Loucy (cell line): ENCODE data around the gene FAM170A.

Experiments used
- H2AFZ ChIP-seq: fragments of 200-600 bp; sonication (generic); 2 replicates; pipeline ENCODE4 v1.6.0; 2016; ENCODE audit warnings: antibody characterized with exemption, mild to moderate bottlenecking, low read length, moderate library complexity
- H3F3A ChIP-seq: fragments of 200-600 bp; 2 replicates; pipeline ENCODE4 v1.6.0; 2016; ENCODE audit warnings: antibody characterized with exemption, low read depth, mild to moderate bottlenecking
- H3K27me3 ChIP-seq: fragments of 200-600 bp; sonication (generic); 2 replicates; pipeline ENCODE4 v1.6.1; 2014; ENCODE audit warnings: low read length, mild to moderate bottlenecking; ENCODE audit not compliant: insufficient read depth, poor library complexity, severe bottlenecking
- H3K36me3 ChIP-seq: fragments of 200-600 bp; sonication (generic); 2 replicates; pipeline ENCODE4 v1.6.1; 2016; ENCODE audit warnings: low read length; ENCODE audit not compliant: insufficient read depth
- H3K4me1 ChIP-seq: fragments of 200-600 bp; sonication (generic); 2 replicates; pipeline ENCODE4 v1.5.1; 2014; ENCODE audit warnings: low read length, mild to moderate bottlenecking; ENCODE audit not compliant: insufficient read depth, poor library complexity, severe bottlenecking
- H3K4me2 ChIP-seq: fragments of 200-600 bp; sonication (generic); 2 replicates; pipeline ENCODE4 v1.6.0; 2014; ENCODE audit warnings: antibody characterized with exemption, low read length, low read depth, mild to moderate bottlenecking; ENCODE audit not compliant: poor library complexity, severe bottlenecking
- H3K4me3 ChIP-seq: fragments of 200-600 bp; sonication (generic); 2 replicates; pipeline ENCODE4 v1.5.1; 2014; ENCODE audit warnings: low read length, mild to moderate bottlenecking, mixed read lengths; ENCODE audit not compliant: poor library complexity, severe bottlenecking
- H3K79me2 ChIP-seq: fragments of 200-600 bp; sonication (generic); 2 replicates; pipeline ENCODE4 v1.6.1; 2014; ENCODE audit warnings: low read length; ENCODE audit not compliant: insufficient read depth
- H3K9ac ChIP-seq: fragments of 200-600 bp; sonication (generic); 2 replicates; pipeline ENCODE4 v1.6.0; 2014; ENCODE audit warnings: mild to moderate bottlenecking, low read depth, low read length, moderate library complexity; ENCODE audit not compliant: poor library complexity, severe bottlenecking
- H3K9me2 ChIP-seq: fragments of 200-600 bp; sonication (generic); replicated peaks from 2 replicates; pipeline ENCODE4 v1.6.1; 2016; ENCODE audit warnings: low read depth, low read length, mixed read lengths
- H3K9me3 ChIP-seq: fragments of 200-600 bp; sonication (generic); 2 replicates; pipeline ENCODE4 v1.6.1; 2014; ENCODE audit warnings: mild to moderate bottlenecking, antibody characterized with exemption, low read length, low read depth; ENCODE audit not compliant: insufficient read depth
- H4K20me1 ChIP-seq: fragments of 200-600 bp; sonication (generic); 2 replicates; pipeline ENCODE4 v1.6.0; 2014; ENCODE audit warnings: antibody characterized with exemption, low read length, mild to moderate bottlenecking; ENCODE audit not compliant: insufficient read depth, poor library complexity, severe bottlenecking
- CTCF ChIP-seq: fragments of 200-600 bp; sonication (generic); conservative IDR thresholded peaks from 2 replicates; pipeline ENCODE4 v1.5.1; 2014; ENCODE audit warnings: mild to moderate bottlenecking, antibody characterized with exemption, low read length
- EZH2phosphoT487 ChIP-seq: fragments of 200-600 bp; IDR thresholded peaks from 2 replicates; pipeline ENCODE4 v1.6.1; 2018; ENCODE audit warnings: antibody characterized with exemption, mild to moderate bottlenecking, moderate library complexity, borderline replicate concordance

Gene FAM170A

DNA sequence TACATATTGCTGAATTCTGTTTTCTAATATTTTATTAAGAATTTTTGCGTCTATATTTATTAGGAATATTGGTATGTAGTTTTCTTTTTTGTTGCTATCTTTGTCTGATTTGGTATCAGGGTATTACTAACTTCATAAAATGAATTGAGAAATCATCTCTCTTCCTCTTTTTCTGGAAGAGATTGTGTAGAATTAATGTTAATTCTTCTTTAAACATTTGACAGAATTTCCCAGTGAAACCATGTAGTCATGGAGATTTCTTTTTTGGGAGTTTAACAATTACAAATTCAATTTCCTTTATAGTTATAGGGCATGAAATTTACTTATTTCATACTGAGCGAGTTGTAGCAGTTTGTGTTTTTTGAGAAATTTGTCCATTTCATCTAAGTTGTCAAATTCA is 3.3 kb upstream of the FAM170A start:
- Histone ChIP-seq H3K79me2 (no peaks in the 10 kb centered on the region), H2AFZ (no peak overlapping the region), H3K4me3 (no peak overlapping the region), H4K20me1 (no peaks in the 10 kb centered on the region), H3K36me3 (no peaks in the 10 kb centered on the region), H3K27me3 (no peaks in the 10 kb centered on the region), H3K9ac (no peak overlapping the region), H3K4me2 (no peak overlapping the region), H3K9me2 (no peaks in the 10 kb centered on the region), H3K4me1 (no peaks in the 10 kb centered on the region), H3F3A (no peaks in the 10 kb centered on the region), H3K9me3 (no peaks in the 10 kb centered on the region)
- no peak for TF ChIP-seq CTCF
- TF ChIP-seq EZH2phosphoT487: no peak

DNA sequence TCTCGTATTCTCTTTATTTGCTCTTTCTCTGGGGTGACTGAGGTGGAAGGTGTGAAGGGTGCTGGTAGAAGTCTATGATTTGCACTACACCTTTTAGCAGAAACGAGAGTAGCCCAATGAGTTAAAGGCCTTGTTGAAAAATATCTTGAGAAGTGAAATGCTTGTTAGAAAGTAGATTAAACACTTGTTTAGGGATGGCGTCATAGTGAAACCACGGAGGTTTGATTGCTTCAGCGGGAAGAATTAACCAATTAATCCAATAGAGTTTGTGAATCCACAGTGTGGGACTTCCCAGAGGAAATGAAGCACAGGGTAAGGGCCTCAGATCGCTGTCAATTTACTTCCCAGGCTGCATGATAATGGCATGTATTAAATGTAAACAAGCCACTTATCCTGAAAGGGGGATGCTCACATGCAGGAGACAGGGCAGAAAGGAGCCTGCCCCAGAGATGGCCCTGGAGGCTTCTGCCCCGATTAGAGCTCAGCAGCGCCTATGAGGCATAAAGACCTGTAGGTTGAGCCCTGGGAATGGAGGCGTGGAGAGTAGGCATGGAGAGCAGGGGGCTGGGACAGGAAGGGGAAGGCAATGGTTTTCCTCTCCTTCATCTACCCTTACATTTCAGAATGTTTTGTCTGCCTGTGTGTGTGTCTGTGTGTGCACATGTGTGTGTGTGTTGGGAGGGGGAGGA is 1.5 kb downstream of the FAM170A start:
- H3K27me3 ChIP-seq: no peaks in the 10 kb centered on the region
- no peak for TF ChIP-seq EZH2phosphoT487
- TF ChIP-seq CTCF: no peak
- no peaks in the 10 kb centered on the region for H3K36me3 ChIP-seq
- H4K20me1 ChIP-seq: no peaks in the 10 kb centered on the region
- H3K4me1 ChIP-seq: no peaks in the 10 kb centered on the region
- no peak overlapping the region for H3K9ac ChIP-seq
- H2AFZ ChIP-seq: no peak overlapping the region
- no peak overlapping the region for H3K4me3 ChIP-seq
- H3K9me2 ChIP-seq: no peaks in the 10 kb centered on the region
- no peaks in the 10 kb centered on the region for H3K79me2 ChIP-seq
- no peak overlapping the region for H3K4me2 ChIP-seq
- no peaks in the 10 kb centered on the region for H3K9me3 ChIP-seq
- H3F3A ChIP-seq: no peaks in the 10 kb centered on the region

GRCh38 chr5:119631660-119632059 is 2.3 kb downstream of the FAM170A start:
- Histone ChIP-seq H3K79me2 (no peaks in the 10 kb centered on the region), H3K4me3 (no peak overlapping the region), H3K36me3 (no peaks in the 10 kb centered on the region), H3K9me3 (no peaks in the 10 kb centered on the region), H3K4me2 (no peak overlapping the region), H3K9me2 (no peaks in the 10 kb centered on the region), H3F3A (no peaks in the 10 kb centered on the region), H2AFZ (no peak overlapping the region), H3K4me1 (no peaks in the 10 kb centered on the region), H4K20me1 (no peaks in the 10 kb centered on the region), H3K9ac (no peak overlapping the region), H3K27me3 (no peaks in the 10 kb centered on the region)
- TF ChIP-seq CTCF: no peak
- no peak for TF ChIP-seq EZH2phosphoT487
